ENCODE measurements around the gene HDGFL3. TPM values are rescaled to one million over a fixed set of nuclear protein-coding genes. Genes with fewer than 3 reads are reported as not detected.
"Not testable (repeated sequence)": the region's sequence is repeated elsewhere in the genome, so short reads cannot be mapped to it uniquely, and the experiment has no call there.

HDGFL3 gene
- total and polyA plus RNA-seq, 2 donors from 2014 or later: 13.9 to 40.1 TPM

- no peaks in the 10 kb centered on the region for H3K4me1 ChIP-seq (ENCODE audit: control insufficient read depth in 2 of 3, insufficient read depth in 2 of 3, low read depth in 1 of 3, low read length in 3 of 3)
- intact Hi-C loops (cut with DNase I): no loop called here
- no peak overlapping the region for H3K9ac ChIP-seq (ENCODE audit: low read length in 3 of 3)
- H3K4me3 ChIP-seq (ENCODE audit: low read length in 3 of 3): no peak overlapping the region
- no peaks in the 10 kb centered on the region for H3K36me3 ChIP-seq (ENCODE audit: control insufficient read depth in 2 of 3, insufficient read depth in 3 of 3, low read length in 3 of 3)
- H3K27me3 ChIP-seq (ENCODE audit: control insufficient read depth, insufficient read depth, low read length): no peaks in the 10 kb centered on the region
- no peak for TF ChIP-seq CTCF (IDR thresholded peaks at IDR 0.05; ENCODE audit: borderline replicate concordance, extremely low read depth, insufficient read depth)
- DNase-seq (no peak), FAIRE-seq (no peak)
- no peaks in the 10 kb centered on the region for H3K9me3 ChIP-seq (ENCODE audit: control insufficient read depth in 2 of 3, insufficient read depth in 1 of 3, low read length in 3 of 3)
- H3K27ac ChIP-seq (ENCODE audit: low read depth in 2 of 2, low read length in 2 of 2): no peak overlapping the region
These were observed 115.2 kb downstream of the HDGFL3 start for GRCh38 chr15:83092309-83092976.

- FAIRE-seq; intact Hi-C loops (cut with DNase I); H3K4me1 ChIP-seq (ENCODE audit: control insufficient read depth in 2 of 3, insufficient read depth in 2 of 3, low read depth in 1 of 3, low read length in 3 of 3); H3K27ac ChIP-seq (ENCODE audit: low read depth in 2 of 2, low read length in 2 of 2); H3K27me3 ChIP-seq (ENCODE audit: control insufficient read depth, insufficient read depth, low read length); H3K36me3 ChIP-seq (ENCODE audit: control insufficient read depth in 2 of 3, insufficient read depth in 3 of 3, low read length in 3 of 3); DNase-seq; H3K9ac ChIP-seq (ENCODE audit: low read length in 3 of 3); H3K4me3 ChIP-seq (ENCODE audit: low read length in 3 of 3); H3K9me3 ChIP-seq (ENCODE audit: control insufficient read depth in 2 of 3, insufficient read depth in 1 of 3, low read length in 3 of 3): not testable (repeated sequence)
These were observed 115.7 kb downstream of the HDGFL3 start for GRCh38 chr15:83091965-83092308.

GRCh38 chr15:83090465-83090864, 117.2 kb downstream of the HDGFL3 start:
- DNase-seq (no peak), FAIRE-seq (no peak)
- H3K4me3 ChIP-seq (ENCODE audit: low read length in 3 of 3): no peak overlapping the region
- no peaks in the 10 kb centered on the region for H3K36me3 ChIP-seq (ENCODE audit: control insufficient read depth in 2 of 3, insufficient read depth in 3 of 3, low read length in 3 of 3)
- no peaks in the 10 kb centered on the region for H3K27me3 ChIP-seq (ENCODE audit: control insufficient read depth, insufficient read depth, low read length)
- H3K4me1 ChIP-seq (ENCODE audit: control insufficient read depth in 2 of 3, insufficient read depth in 2 of 3, low read depth in 1 of 3, low read length in 3 of 3): no peaks in the 10 kb centered on the region
- no peak for TF ChIP-seq CTCF (IDR thresholded peaks at IDR 0.05; ENCODE audit: borderline replicate concordance, extremely low read depth, insufficient read depth)
- H3K9ac ChIP-seq (ENCODE audit: low read length in 3 of 3): no peak overlapping the region
- intact Hi-C loops (cut with DNase I): no loop called here
- no peak overlapping the region for H3K27ac ChIP-seq (ENCODE audit: low read depth in 2 of 2, low read length in 2 of 2)
- no peaks in the 10 kb centered on the region for H3K9me3 ChIP-seq (ENCODE audit: control insufficient read depth in 2 of 3, insufficient read depth in 1 of 3, low read length in 3 of 3)

GRCh38 chr15:83088876-83089275, 118.7 kb downstream of the HDGFL3 start:
- Histone ChIP-seq H3K4me3 (ENCODE audit: low read length in 3 of 3) (no peak overlapping the region), H3K27me3 (ENCODE audit: control insufficient read depth, insufficient read depth, low read length) (no peaks in the 10 kb centered on the region), H3K36me3 (ENCODE audit: control insufficient read depth in 2 of 3, insufficient read depth in 3 of 3, low read length in 3 of 3) (no peaks in the 10 kb centered on the region), H3K4me1 (ENCODE audit: control insufficient read depth in 2 of 3, insufficient read depth in 2 of 3, low read depth in 1 of 3, low read length in 3 of 3) (no peaks in the 10 kb centered on the region), H3K9ac (ENCODE audit: low read length in 3 of 3) (no peak overlapping the region), H3K27ac (ENCODE audit: low read depth in 2 of 2, low read length in 2 of 2) (no peak overlapping the region), H3K9me3 (ENCODE audit: control insufficient read depth in 2 of 3, insufficient read depth in 1 of 3, low read length in 3 of 3) (no peaks in the 10 kb centered on the region)
- FAIRE-seq: no peak
- TF ChIP-seq CTCF (IDR thresholded peaks at IDR 0.05; ENCODE audit: borderline replicate concordance, extremely low read depth, insufficient read depth): no peak
- intact Hi-C loops (cut with DNase I): no loop called here
- DNase-seq: no peak

Measured in kidney (tissue), 14 donors.